HG02642 (cell line): Measurements from ENCODE around the gene DCTD.
"Not testable (repeated sequence)": the region's sequence is repeated elsewhere in the genome, so short reads cannot be mapped to it uniquely, and the experiment has no call there.

Experiments
- ATAC-seq: cut with Tn5 transposase; IDR thresholded peaks from one replicate; pipeline ENCODE4 v1.9.1; 2021; ENCODE audit warnings: mild to moderate bottlenecking; ENCODE audit not compliant: unreplicated experiment, poor library complexity

The DCTD gene

GRCh38 chr4:182922501-182923284, 5.5 kb upstream of the DCTD start:
- ATAC-seq, result no peak

GRCh38 chr4:182921608-182922007, 4.4 kb upstream of the DCTD start:
- ATAC-seq, result no peak

- no peak for ATAC-seq
Measured at GRCh38 chr4:182920676-182921075, 3.5 kb upstream of the DCTD start.

GRCh38 chr4:182918791-182919302, 1.7 kb upstream of the DCTD start:
- ATAC-seq, result peak; percentile 24

GRCh38 chr4:182918044-182918607, 940 bp upstream of the DCTD start:
- ATAC-seq, result peak; percentile 16

- peak; percentile 25 for ATAC-seq
Measured at GRCh38 chr4:182916483-182917181, 554 bp downstream of the DCTD start.

GRCh38 chr4:182914357-182914756, 2.8 kb downstream of the DCTD start:
- ATAC-seq, result no peak

- no peak for ATAC-seq
Measured at GRCh38 chr4:182913621-182914020, 3.6 kb downstream of the DCTD start.

GRCh38 chr4:182913036-182913435, 4.2 kb downstream of the DCTD start:
- ATAC-seq, result no peak

GRCh38 chr4:182908124-182908523, 9.1 kb downstream of the DCTD start:
- ATAC-seq, result no peak

GRCh38 chr4:182907396-182907795, 9.8 kb downstream of the DCTD start:
- no peak for ATAC-seq

- ATAC-seq, result no peak
Measured at GRCh38 chr4:182906786-182907185, 10.4 kb downstream of the DCTD start.

GRCh38 chr4:182905038-182905437, 12.1 kb downstream of the DCTD start:
- no peak for ATAC-seq

GRCh38 chr4:182904211-182904761, 12.9 kb downstream of the DCTD start:
- no peak for ATAC-seq

GRCh38 chr4:182903013-182903412, 14.2 kb downstream of the DCTD start:
- ATAC-seq, result no peak

GRCh38 chr4:182901337-182901736, 15.8 kb downstream of the DCTD start:
- ATAC-seq, result no peak

GRCh38 chr4:182900021-182900420, 17.2 kb downstream of the DCTD start:
- not testable (repeated sequence) for ATAC-seq

GRCh38 chr4:182898479-182898799, 18.7 kb downstream of the DCTD start:
- ATAC-seq, result no peak

- no peak for ATAC-seq
Measured at GRCh38 chr4:182897601-182898478, 19.3 kb downstream of the DCTD start.

- no peak for ATAC-seq
Measured at GRCh38 chr4:182896421-182896820, 20.8 kb downstream of the DCTD start.
